ENCODE data around the gene AUTS2. TPM values are rescaled to one million over a fixed set of nuclear protein-coding genes. Genes with fewer than 3 reads are reported as not detected.

The AUTS2 gene
- total RNA-seq, 1 donor from 2014 or later, result 53.0 TPM

DNA sequence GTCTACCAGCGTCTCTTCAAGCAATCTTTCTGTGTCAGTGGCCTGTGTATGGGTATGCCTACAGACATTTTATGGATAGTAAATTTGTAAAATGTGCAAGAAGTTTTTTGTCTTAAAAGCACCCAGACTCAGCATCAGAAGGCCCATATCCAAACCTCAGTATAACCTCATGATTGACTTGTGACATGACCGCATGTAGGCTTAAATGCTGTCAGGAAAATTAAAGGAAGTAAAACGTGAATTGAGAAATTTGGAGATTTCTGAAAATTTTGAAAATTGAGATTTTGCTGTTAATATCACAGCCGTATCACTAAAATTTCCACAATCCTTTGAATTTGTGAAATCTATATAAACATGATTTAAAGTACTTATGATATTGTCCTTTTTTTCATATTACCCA is 410.2 kb downstream of the AUTS2 start:
- H3K4me1 ChIP-seq, result no peaks in the 10 kb centered on the region
- no peak for DNase-seq (ENCODE audit: extremely low spot score in 2 of 2)
- H3K4me3 ChIP-seq, result no peak overlapping the region
- intact Hi-C loops (cut with DNase I), result no loop called here
- H3K27me3 ChIP-seq, result no peaks in the 10 kb centered on the region
- no peaks in the 10 kb centered on the region for H3K36me3 ChIP-seq
- no peak overlapping the region for H3K27ac ChIP-seq
- H3K9me3 ChIP-seq, result no peaks in the 10 kb centered on the region
- TF ChIP-seq POLR2AphosphoS5 (IDR thresholded peaks at IDR 0.05; ENCODE audit: insufficient read depth in 1 of 2, low read depth in 1 of 2) (no peak), POLR2A (IDR thresholded peaks at IDR 0.05) (no peak), CTCF (IDR thresholded peaks at IDR 0.05) (no peak)

GRCh38 chr7:70014472-70015177 is 416.4 kb downstream of the AUTS2 start:
- Histone ChIP-seq H3K27me3 (no peaks in the 10 kb centered on the region), H3K27ac (no peak overlapping the region), H3K4me3 (no peak overlapping the region), H3K36me3 (no peaks in the 10 kb centered on the region), H3K4me1 (peaks cover 20% of the 10 kb centered on the region), H3K9me3 (no peaks in the 10 kb centered on the region)
- TF ChIP-seq POLR2AphosphoS5 (IDR thresholded peaks at IDR 0.05; ENCODE audit: insufficient read depth in 1 of 2, low read depth in 1 of 2), result no peak
- TF ChIP-seq POLR2A (IDR thresholded peaks at IDR 0.05), result no peak
- no peak for TF ChIP-seq CTCF (IDR thresholded peaks at IDR 0.05)
- intact Hi-C loops (cut with DNase I), result no loop called here
- DNase-seq (ENCODE audit: extremely low spot score in 2 of 2), result no peak

- H3K4me3 ChIP-seq, result no peak overlapping the region
- TF ChIP-seq POLR2AphosphoS5 (IDR thresholded peaks at IDR 0.05; ENCODE audit: insufficient read depth in 1 of 2, low read depth in 1 of 2) (no peak), POLR2A (IDR thresholded peaks at IDR 0.05) (no peak), CTCF (IDR thresholded peaks at IDR 0.05) (no peak)
- no peaks in the 10 kb centered on the region for H3K9me3 ChIP-seq
- no peak for DNase-seq (ENCODE audit: extremely low spot score in 2 of 2)
- intact Hi-C loops (cut with DNase I), result no loop called here
- no peaks in the 10 kb centered on the region for H3K36me3 ChIP-seq
- H3K27me3 ChIP-seq, result no peaks in the 10 kb centered on the region
- H3K4me1 ChIP-seq, result peaks cover 20% of the 10 kb centered on the region
- H3K27ac ChIP-seq, result no peak overlapping the region
Measured at GRCh38 chr7:70015353-70015752, 417.1 kb downstream of the AUTS2 start.

- Histone ChIP-seq H3K27ac (no peak overlapping the region), H3K4me1 (peaks cover 20% of the 10 kb centered on the region), H3K4me3 (no peak overlapping the region), H3K9me3 (no peaks in the 10 kb centered on the region), H3K27me3 (no peaks in the 10 kb centered on the region), H3K36me3 (no peaks in the 10 kb centered on the region)
- intact Hi-C loops (cut with DNase I), result no loop called here
- no peak for DNase-seq (ENCODE audit: extremely low spot score in 2 of 2)
- no peak for TF ChIP-seq POLR2AphosphoS5 (IDR thresholded peaks at IDR 0.05; ENCODE audit: insufficient read depth in 1 of 2, low read depth in 1 of 2)
- no peak for TF ChIP-seq POLR2A (IDR thresholded peaks at IDR 0.05)
- TF ChIP-seq CTCF (IDR thresholded peaks at IDR 0.05), result no peak
Measured at GRCh38 chr7:70016044-70016770, 417.9 kb downstream of the AUTS2 start.

DNA sequence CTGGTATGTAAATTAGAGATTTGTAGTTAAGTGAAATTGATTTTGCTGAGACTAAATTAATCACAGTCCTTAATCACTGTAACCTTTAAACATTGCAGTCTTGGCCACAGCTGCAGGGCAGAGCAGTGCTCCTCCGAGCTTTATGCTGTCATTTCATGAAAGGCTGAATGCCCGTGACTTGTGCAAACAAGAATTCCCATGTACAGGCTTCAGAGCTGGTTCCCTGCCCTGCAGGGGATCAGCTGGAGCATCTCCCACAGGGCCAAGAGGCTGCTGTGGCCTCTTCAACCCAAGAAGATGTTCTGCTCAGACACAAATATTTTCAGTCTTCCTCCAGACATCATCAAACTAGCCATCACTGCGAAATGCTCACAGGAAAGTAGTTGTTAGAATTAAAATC is 419.1 kb downstream of the AUTS2 start:
- Histone ChIP-seq H3K27ac (no peak overlapping the region), H3K9me3 (no peaks in the 10 kb centered on the region), H3K36me3 (no peaks in the 10 kb centered on the region), H3K4me3 (no peak overlapping the region), H3K27me3 (no peaks in the 10 kb centered on the region), H3K4me1 (peaks cover 20% of the 10 kb centered on the region)
- intact Hi-C loops (cut with DNase I), result no loop called here
- DNase-seq (ENCODE audit: extremely low spot score in 2 of 2), result no peak
- TF ChIP-seq POLR2A (IDR thresholded peaks at IDR 0.05) (no peak), CTCF (IDR thresholded peaks at IDR 0.05) (no peak), POLR2AphosphoS5 (IDR thresholded peaks at IDR 0.05; ENCODE audit: insufficient read depth in 1 of 2, low read depth in 1 of 2) (no peak)

Measured in vagina (tissue), 2 donors.